HEK293 (cell line): Measurements from ENCODE around the gene USP36.

Source experiments
- CTCF ChIA-PET: fragments of 350-600 bp; formaldehyde crosslinking; extraction: SDS; loops from one replicate; lab custom pipeline; 2021; ENCODE audit warnings: antibody characterized with exemption; lab: Yijun Ruan, JAX
- POLR2A ChIA-PET: fragments of 300-600 bp; formaldehyde crosslinking; extraction: SDS; loops from one replicate; lab custom pipeline; 2020; ENCODE audit warnings: antibody characterized with exemption, inconsistent platforms; lab: Yijun Ruan, JAX
- H3K27ac ChIP-seq: fragments of 200-500 bp; sonication (Bioruptor generic); 2 replicates; pipeline ENCODE4 v1.5.1; 2014; ENCODE audit warnings: low read depth, low read length, control low read depth, inconsistent platforms; ENCODE audit errors: extremely low read depth
- H3K36me3 ChIP-seq, 2 experiments: fragments of 200-500 bp in 1 of 2; sonication (Bioruptor generic) in 1 of 2; 1 replicate in 1 of 2; 2 replicates in 1 of 2; pipeline ENCODE4 v1.5.1; 2014 to 2017; ENCODE audit warnings: inconsistent platforms in 2 of 2, low read length in 2 of 2; ENCODE audit not compliant: control insufficient read depth in 2 of 2, insufficient read depth in 1 of 2
- H3K4me1 ChIP-seq: fragments of 200-500 bp; sonication (Bioruptor generic); 2 replicates; pipeline ENCODE4 v1.5.1; 2014; ENCODE audit warnings: mild to moderate bottlenecking, low read length, inconsistent platforms; ENCODE audit not compliant: control insufficient read depth, insufficient read depth
- H3K4me3 ChIP-seq: 2 replicates; pipeline ENCODE4 v1.5.1; 2011; ENCODE audit warnings: low read depth, mild to moderate bottlenecking, control low read depth, low read length, moderate library complexity
- H3K9me3 ChIP-seq: fragments of 200-500 bp; sonication (Bioruptor generic); 2 replicates; pipeline ENCODE4 v1.5.1; 2014; ENCODE audit warnings: low read depth, low read length, inconsistent platforms; ENCODE audit not compliant: control insufficient read depth, insufficient read depth
- ATF2 ChIP-seq: fragments of 450-650 bp; formaldehyde crosslinking; IDR thresholded peaks from 2 replicates; pipeline ENCODE4 v1.5.1; 2016; ENCODE audit warnings: missing biosample characterization, missing genetic modification characterization, low read depth
- GFI1B ChIP-seq: fragments of 450-650 bp; formaldehyde crosslinking; IDR thresholded peaks from 2 replicates; pipeline ENCODE4 v1.5.1; 2016; ENCODE audit warnings: missing biosample characterization, missing genetic modification characterization
- KLF1 ChIP-seq: fragments of 450-650 bp; formaldehyde crosslinking; IDR thresholded peaks from 2 replicates; pipeline ENCODE4 v1.5.1; 2016; ENCODE audit warnings: missing biosample characterization, missing genetic modification characterization
- KLF9 ChIP-seq: fragments of 450-650 bp; formaldehyde crosslinking; IDR thresholded peaks from 2 replicates; pipeline ENCODE4 v1.5.1; 2016; ENCODE audit warnings: missing biosample characterization, missing genetic modification characterization, low read depth
- MZF1 ChIP-seq: fragments of 450-650 bp; formaldehyde crosslinking; IDR thresholded peaks from 2 replicates; pipeline ENCODE4 v1.5.1; 2017; ENCODE audit warnings: missing biosample characterization, missing genetic modification characterization, borderline replicate concordance
- TCF7L2 ChIP-seq: IDR thresholded peaks from 2 replicates; pipeline ENCODE4 v1.6.1; 2011; ENCODE audit warnings: low read depth, mild to moderate bottlenecking, inconsistent platforms, low read length, moderate library complexity, borderline replicate concordance
- ZBTB21 ChIP-seq: fragments of 450-650 bp; formaldehyde crosslinking; IDR thresholded peaks from 2 replicates; pipeline ENCODE4 v1.5.1; 2017; ENCODE audit warnings: missing biosample characterization, missing genetic modification characterization
- ZFP3 ChIP-seq: fragments of 450-650 bp; formaldehyde crosslinking; IDR thresholded peaks from 2 replicates; pipeline ENCODE4 v1.5.1; 2016; ENCODE audit warnings: low read depth, missing biosample characterization, missing genetic modification characterization
- ZNF146 ChIP-seq: fragments of 450-650 bp; formaldehyde crosslinking; IDR thresholded peaks from 2 replicates; pipeline ENCODE4 v1.5.1; 2016; ENCODE audit warnings: missing biosample characterization, missing genetic modification characterization
- ZNF366 ChIP-seq: fragments of 450-650 bp; formaldehyde crosslinking; conservative IDR thresholded peaks from 2 replicates; pipeline ENCODE4 v1.5.1; 2016; ENCODE audit warnings: missing biosample characterization, missing genetic modification characterization
- ZNF629 ChIP-seq: fragments of 450-650 bp; formaldehyde crosslinking; IDR thresholded peaks from 2 replicates; pipeline ENCODE4 v1.5.1; 2017; ENCODE audit warnings: missing biosample characterization, missing genetic modification characterization
- TF ChIP-seq, protein P1 (sequence below): fragments of 450-650 bp; formaldehyde crosslinking; IDR thresholded peaks from 2 replicates; pipeline ENCODE4 v1.5.1; 2016; ENCODE audit warnings: missing biosample characterization, missing genetic modification characterization
- TF ChIP-seq, protein P2 (sequence below): fragments of 450-650 bp; formaldehyde crosslinking; conservative IDR thresholded peaks from 2 replicates; pipeline ENCODE4 v1.5.1; 2016; ENCODE audit warnings: low read depth, missing biosample characterization, missing genetic modification characterization
- TF ChIP-seq, protein P3 (sequence below): IDR thresholded peaks from 2 replicates; pipeline ENCODE4 v1.6.1; 2011; ENCODE audit warnings: mild to moderate bottlenecking, low read depth, low read length, borderline replicate concordance
- TF ChIP-seq, protein P4 (sequence below): fragments of 450-650 bp; formaldehyde crosslinking; IDR thresholded peaks from 2 replicates; pipeline ENCODE4 v1.5.1; 2016; ENCODE audit warnings: missing biosample characterization, missing genetic modification characterization

The USP36 gene

GRCh38 chr17:78839762-78840529, 668 bp downstream of the USP36 start (continued):
- TF ChIP-seq, protein P1, sequence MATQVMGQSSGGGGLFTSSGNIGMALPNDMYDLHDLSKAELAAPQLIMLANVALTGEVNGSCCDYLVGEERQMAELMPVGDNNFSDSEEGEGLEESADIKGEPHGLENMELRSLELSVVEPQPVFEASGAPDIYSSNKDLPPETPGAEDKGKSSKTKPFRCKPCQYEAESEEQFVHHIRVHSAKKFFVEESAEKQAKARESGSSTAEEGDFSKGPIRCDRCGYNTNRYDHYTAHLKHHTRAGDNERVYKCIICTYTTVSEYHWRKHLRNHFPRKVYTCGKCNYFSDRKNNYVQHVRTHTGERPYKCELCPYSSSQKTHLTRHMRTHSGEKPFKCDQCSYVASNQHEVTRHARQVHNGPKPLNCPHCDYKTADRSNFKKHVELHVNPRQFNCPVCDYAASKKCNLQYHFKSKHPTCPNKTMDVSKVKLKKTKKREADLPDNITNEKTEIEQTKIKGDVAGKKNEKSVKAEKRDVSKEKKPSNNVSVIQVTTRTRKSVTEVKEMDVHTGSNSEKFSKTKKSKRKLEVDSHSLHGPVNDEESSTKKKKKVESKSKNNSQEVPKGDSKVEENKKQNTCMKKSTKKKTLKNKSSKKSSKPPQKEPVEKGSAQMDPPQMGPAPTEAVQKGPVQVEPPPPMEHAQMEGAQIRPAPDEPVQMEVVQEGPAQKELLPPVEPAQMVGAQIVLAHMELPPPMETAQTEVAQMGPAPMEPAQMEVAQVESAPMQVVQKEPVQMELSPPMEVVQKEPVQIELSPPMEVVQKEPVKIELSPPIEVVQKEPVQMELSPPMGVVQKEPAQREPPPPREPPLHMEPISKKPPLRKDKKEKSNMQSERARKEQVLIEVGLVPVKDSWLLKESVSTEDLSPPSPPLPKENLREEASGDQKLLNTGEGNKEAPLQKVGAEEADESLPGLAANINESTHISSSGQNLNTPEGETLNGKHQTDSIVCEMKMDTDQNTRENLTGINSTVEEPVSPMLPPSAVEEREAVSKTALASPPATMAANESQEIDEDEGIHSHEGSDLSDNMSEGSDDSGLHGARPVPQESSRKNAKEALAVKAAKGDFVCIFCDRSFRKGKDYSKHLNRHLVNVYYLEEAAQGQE, result 0 out of 2 replicates have a peak, but pooled peaks have one; percentile 9
- TF ChIP-seq, protein P2, sequence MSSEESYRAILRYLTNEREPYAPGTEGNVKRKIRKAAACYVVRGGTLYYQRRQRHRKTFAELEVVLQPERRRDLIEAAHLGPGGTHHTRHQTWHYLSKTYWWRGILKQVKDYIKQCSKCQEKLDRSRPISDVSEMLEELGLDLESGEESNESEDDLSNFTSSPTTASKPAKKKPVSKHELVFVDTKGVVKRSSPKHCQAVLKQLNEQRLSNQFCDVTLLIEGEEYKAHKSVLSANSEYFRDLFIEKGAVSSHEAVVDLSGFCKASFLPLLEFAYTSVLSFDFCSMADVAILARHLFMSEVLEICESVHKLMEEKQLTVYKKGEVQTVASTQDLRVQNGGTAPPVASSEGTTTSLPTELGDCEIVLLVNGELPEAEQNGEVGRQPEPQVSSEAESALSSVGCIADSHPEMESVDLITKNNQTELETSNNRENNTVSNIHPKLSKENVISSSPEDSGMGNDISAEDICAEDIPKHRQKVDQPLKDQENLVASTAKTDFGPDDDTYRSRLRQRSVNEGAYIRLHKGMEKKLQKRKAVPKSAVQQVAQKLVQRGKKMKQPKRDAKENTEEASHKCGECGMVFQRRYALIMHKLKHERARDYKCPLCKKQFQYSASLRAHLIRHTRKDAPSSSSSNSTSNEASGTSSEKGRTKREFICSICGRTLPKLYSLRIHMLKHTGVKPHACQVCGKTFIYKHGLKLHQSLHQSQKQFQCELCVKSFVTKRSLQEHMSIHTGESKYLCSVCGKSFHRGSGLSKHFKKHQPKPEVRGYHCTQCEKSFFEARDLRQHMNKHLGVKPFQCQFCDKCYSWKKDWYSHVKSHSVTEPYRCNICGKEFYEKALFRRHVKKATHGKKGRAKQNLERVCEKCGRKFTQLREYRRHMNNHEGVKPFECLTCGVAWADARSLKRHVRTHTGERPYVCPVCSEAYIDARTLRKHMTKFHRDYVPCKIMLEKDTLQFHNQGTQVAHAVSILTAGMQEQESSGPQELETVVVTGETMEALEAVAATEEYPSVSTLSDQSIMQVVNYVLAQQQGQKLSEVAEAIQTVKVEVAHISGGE (tag by site-specific recombination), result no peak
- peak; percentile 80 for TF ChIP-seq KLF1 (tag by site-specific recombination)
- TF ChIP-seq, protein P3, sequence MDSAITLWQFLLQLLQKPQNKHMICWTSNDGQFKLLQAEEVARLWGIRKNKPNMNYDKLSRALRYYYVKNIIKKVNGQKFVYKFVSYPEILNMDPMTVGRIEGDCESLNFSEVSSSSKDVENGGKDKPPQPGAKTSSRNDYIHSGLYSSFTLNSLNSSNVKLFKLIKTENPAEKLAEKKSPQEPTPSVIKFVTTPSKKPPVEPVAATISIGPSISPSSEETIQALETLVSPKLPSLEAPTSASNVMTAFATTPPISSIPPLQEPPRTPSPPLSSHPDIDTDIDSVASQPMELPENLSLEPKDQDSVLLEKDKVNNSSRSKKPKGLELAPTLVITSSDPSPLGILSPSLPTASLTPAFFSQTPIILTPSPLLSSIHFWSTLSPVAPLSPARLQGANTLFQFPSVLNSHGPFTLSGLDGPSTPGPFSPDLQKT, result no peak

DNA sequence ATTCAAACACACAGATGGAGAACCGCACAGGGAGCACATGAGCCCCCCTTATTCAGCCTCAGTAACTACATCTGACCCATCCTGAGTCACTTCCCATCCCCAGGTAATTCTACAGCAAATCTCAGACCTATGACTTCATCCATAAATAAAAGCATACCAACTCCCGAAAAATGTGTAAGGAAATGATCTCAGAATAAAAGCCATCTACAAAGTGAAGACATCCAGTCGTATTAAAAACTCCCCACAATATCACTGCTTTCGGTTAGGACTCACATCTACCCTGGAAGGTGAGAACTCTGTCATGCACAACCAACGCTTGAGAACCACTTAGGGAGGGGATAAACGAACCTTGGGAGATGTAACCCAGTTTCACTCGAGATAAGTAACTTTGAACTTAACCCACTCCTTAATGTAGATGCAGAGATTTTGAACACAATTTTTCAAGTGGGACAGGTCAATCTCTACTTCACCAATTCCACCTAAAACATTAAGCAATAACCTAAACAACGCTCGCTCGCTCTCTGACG, 1.3 kb downstream of the USP36 start:
- Histone ChIP-seq H3K4me3 (peak overlapping the region; percentile 79), H3K27ac (no peak overlapping the region; the same call in 1 of the 2 replicates), H3K9me3 (no peaks in the 10 kb centered on the region), H3K4me1 (peaks cover 8% of the 10 kb centered on the region; the same call in 1 of the 2 replicates), H3K36me3 (peaks cover 36 to 39% of the 10 kb centered on the region in 2 experiments)
- TF ChIP-seq, protein P4, sequence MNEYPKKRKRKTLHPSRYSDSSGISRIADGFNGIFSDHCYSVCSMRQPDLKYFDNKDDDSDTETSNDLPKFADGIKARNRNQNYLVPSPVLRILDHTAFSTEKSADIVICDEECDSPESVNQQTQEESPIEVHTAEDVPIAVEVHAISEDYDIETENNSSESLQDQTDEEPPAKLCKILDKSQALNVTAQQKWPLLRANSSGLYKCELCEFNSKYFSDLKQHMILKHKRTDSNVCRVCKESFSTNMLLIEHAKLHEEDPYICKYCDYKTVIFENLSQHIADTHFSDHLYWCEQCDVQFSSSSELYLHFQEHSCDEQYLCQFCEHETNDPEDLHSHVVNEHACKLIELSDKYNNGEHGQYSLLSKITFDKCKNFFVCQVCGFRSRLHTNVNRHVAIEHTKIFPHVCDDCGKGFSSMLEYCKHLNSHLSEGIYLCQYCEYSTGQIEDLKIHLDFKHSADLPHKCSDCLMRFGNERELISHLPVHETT (tag by site-specific recombination), result peak; percentile 14; the same call in 1 of the 2 replicates
- peak; percentile 68 for TF ChIP-seq ZNF629 (tag by site-specific recombination)
- TF ChIP-seq TCF7L2, result no peak
- TF ChIP-seq ZNF146 (tag by site-specific recombination), result peak; percentile 85
- peak; percentile 59; the same call in 1 of the 2 replicates for TF ChIP-seq ZNF366 (tag by site-specific recombination)
- peak; percentile 54; the same call in 1 of the 2 replicates for TF ChIP-seq ATF2 (tag by site-specific recombination)
- no peak for TF ChIP-seq KLF9 (tag by site-specific recombination)
- no peak for TF ChIP-seq MZF1 (tag by site-specific recombination)
- TF ChIP-seq GFI1B, result 0 out of 2 replicates have a peak, but pooled peaks have one; percentile 39
- peak; percentile 28; the same call in 1 of the 2 replicates for TF ChIP-seq ZBTB21
- TF ChIP-seq ZFP3 (tag by site-specific recombination), result no peak
- ChIA-PET POLR2A (no interaction called here), CTCF (interaction anchor here (0.9 to 2.4 kb wide), 3 partner anchors 12 to 133 kb away, joined by 3 to 14 read pairs (median 3); no protein-coding TSS in a partner anchor)
